ENCODE results near the gene MATR3.

- TF ChIP-seq CTCF (IDR thresholded peaks at IDR 0.05): no peak
- no peak for TF ChIP-seq POLR2AphosphoS5 (IDR thresholded peaks at IDR 0.05)
Observed at GRCh38 chr5:139360384-139360783, 66.8 kb downstream of the MATR3 start.

Measured in breast epithelium (tissue), 3 donors.